Fibroblast of pulmonary artery (primary cell): Measurements from ENCODE around the gene RASGRF1.

ENCODE experiments used
- DNase-seq: peaks from one replicate; pipeline ENCODE4 v3.0.0-alpha.2; 2010; ENCODE audit warnings: low read depth
- H3K4me3 ChIP-seq: replicated peaks from 2 replicates; pipeline ENCODE4 v1.5.1; 2011; ENCODE audit warnings: low read depth, mild to moderate bottlenecking, control low read depth, low read length, moderate library complexity
- TF ChIP-seq, protein P1 (sequence below): IDR thresholded peaks from 2 replicates; pipeline ENCODE4 v1.5.1; 2011; ENCODE audit warnings: mild to moderate bottlenecking, control low read depth, low read length, inconsistent platforms; ENCODE audit errors: missing control alignments

RASGRF1 gene

DNA sequence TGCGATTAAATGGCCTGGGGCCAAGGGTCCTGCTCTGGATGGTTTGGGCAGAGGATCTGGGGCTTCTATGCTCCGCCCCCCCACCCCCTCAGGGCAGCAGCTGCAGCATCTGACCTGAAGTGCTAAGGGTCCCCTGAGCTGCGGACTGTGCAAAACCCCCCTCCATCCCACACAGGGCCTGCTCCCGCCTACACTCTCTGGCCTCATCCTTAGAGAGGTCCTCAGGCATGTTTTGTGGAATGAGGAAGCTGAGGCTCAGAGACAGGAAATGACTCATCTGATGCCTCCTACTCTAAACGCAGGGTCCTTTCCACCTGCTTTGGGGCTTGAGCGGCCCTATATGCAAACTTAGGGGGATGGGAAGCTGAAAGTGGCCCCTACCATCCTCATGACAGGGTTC is 86.2 kb downstream of the RASGRF1 start:
- TF ChIP-seq, protein P1, sequence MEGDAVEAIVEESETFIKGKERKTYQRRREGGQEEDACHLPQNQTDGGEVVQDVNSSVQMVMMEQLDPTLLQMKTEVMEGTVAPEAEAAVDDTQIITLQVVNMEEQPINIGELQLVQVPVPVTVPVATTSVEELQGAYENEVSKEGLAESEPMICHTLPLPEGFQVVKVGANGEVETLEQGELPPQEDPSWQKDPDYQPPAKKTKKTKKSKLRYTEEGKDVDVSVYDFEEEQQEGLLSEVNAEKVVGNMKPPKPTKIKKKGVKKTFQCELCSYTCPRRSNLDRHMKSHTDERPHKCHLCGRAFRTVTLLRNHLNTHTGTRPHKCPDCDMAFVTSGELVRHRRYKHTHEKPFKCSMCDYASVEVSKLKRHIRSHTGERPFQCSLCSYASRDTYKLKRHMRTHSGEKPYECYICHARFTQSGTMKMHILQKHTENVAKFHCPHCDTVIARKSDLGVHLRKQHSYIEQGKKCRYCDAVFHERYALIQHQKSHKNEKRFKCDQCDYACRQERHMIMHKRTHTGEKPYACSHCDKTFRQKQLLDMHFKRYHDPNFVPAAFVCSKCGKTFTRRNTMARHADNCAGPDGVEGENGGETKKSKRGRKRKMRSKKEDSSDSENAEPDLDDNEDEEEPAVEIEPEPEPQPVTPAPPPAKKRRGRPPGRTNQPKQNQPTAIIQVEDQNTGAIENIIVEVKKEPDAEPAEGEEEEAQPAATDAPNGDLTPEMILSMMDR = no peak
- DNase-seq = peak; percentile 64
- no peak overlapping the region for H3K4me3 ChIP-seq

DNA sequence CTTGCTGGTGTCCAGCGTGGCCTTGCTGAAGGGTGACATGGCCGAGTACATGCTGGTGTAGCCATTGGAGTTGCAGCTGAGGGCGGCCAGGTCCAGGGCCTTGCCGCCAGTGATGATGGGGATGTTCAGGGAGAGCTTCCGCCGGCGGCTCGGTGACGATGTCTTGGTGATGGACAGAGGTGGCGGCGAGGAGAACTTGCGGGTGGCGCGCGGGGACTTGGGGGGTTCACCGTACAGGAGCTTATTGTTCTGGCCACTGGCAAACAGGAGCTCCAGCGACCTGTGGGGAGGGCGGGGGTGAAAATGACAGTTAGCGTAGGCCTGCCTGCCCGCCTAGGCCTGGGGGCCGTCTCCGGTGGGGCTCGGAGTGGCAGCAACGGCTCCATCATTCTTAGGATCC is 86.7 kb downstream of the RASGRF1 start:
- DNase-seq = no peak
- H3K4me3 ChIP-seq = no peak overlapping the region
- TF ChIP-seq, protein P1 = no peak

DNA sequence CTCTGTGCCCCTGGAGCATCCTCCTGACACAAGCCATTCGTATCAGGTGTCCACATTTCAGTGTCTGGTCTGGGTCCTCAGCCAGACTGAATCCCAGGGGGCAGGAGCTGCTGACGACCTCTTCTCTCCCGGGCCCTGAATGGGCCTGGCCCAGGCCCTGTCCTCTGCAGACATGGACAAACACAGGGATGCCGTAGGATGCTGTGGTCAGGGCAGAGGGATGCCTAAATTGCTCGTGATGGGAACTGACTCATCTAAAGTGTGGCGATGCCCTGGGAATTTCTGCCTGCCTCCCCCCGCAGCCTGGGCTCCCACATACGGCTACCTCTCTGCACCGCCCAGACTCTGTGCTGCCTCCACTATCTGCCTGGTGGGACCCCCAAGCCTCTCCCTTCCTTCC is 87.3 kb downstream of the RASGRF1 start:
- no peak for DNase-seq
- H3K4me3 ChIP-seq = no peak overlapping the region
- TF ChIP-seq, protein P1 = no peak

DNA sequence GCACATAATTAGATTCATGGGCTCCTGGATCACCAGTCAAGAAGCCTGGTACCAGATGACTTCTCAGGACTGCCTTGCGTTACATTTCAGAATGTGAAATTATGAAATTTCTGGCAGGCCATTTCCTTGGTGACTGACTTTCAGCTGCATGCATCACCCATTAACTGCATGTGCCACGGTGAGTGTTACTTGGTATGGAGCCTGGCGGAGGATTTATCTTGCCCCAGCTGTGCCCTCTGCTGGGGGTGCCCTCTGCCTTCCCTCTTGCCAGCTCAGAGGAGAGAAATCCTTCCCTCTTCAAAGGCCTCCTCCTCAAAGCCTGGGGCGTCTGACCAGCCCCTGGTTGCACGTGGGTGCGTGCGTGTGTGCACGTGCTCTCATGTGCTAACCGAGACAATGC is 88.0 kb downstream of the RASGRF1 start:
- no peak for DNase-seq
- no peak overlapping the region for H3K4me3 ChIP-seq
- TF ChIP-seq, protein P1 = no peak

DNA sequence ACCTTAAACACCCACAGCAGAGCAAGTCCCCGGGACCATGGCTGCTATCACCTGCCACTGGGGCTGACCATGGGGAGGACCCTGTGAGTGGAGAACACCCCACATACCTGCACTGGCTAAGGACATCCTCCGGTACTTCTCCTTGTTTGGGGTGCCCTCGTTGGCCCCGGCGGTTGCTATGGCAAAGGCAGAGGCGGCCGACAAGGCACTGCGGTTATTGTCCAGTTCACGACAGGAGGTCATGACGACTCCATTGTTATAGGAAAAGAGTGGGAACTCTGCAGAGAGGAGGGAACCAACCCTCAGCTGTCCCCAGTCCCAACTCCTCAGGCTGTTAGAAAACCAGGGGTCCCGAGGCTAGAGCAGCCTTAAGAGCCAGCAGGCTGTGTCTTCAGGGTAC is 90.9 kb downstream of the RASGRF1 start:
- TF ChIP-seq, protein P1 = no peak
- H3K4me3 ChIP-seq = no peak overlapping the region
- DNase-seq = no peak

DNA sequence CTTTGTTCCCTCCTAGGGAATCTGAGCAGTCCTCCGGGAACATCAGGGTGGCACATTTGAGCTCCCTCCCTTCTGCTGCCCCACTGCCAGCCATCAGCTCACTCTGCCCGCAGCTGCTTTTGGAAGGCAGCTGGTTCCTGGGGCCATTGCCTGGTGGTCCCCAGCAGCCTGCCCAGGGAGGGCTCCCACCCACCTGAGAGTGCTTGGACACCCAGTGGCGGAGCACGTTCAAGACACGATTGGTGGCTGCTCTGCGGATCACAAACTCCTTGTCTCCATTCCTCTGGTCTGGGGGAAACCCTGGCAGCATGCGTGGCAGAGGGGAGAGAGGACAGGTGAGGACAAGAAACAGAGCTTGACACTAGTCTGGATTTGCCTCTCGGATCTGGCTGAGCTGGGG is 92.1 kb downstream of the RASGRF1 start:
- no peak overlapping the region for H3K4me3 ChIP-seq
- DNase-seq = no peak
- TF ChIP-seq, protein P1 = no peak

DNA sequence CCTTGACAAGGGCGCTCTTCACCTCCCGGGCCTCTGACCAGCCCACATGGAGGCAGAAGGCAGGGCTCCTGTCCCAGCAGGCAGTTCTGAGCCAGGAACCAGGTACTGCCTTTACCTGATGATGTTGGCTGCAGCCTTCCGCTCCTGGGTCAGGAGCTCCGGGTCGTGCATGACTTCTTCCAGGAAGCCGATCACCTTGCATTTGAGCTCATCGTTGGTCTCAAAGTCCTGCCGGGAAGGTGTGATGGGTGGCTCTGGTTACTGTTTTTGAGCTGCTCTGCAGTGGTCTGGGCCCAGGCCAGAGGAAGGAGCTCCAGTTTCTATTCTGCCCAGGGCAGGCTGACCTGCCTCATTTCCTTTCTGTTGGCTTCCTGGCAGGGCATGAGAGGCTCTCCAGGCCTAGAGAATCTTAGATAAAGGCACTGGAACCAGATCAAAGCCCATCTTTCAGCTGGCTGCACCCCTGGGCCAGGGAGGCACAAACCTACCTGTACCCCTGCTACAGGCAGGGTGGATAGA is 92.5 kb downstream of the RASGRF1 start:
- TF ChIP-seq, protein P1 = no peak
- no peak for DNase-seq
- H3K4me3 ChIP-seq = no peak overlapping the region
